T-helper 9 cell (primary cell): ENCODE results near the gene CSDE1.

Experiments used
- DNase-seq: peaks from one replicate; pipeline ENCODE4 v3.0.0-alpha.2; 2020

The CSDE1 gene

DNA sequence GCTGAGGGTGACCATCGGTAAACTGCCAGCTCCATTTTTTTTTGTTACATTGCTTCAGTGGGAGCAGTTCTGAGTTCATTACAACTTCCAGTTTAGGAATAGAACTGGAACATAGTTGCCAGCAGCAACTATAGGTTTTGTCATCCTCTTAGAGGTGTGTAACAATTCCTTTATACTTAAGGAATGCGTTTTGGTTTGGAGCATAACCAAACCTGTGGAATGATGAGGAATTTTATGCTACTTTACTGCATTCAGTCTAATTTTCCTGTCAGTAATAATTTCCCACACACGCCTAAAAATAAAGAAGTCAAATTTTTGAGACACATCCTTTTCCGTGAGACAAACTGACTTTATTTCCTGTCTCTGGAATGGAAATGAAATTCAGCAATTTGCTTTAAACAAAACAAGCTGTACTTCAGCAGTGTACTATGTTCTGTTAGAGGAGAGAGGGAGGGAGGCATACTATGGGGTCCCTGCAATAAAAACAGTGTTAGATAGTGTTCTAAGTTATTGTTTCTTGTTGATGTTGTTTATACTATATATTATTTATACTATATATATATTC, 57.7 kb downstream of the CSDE1 start:
- DNase-seq = no peak

DNA sequence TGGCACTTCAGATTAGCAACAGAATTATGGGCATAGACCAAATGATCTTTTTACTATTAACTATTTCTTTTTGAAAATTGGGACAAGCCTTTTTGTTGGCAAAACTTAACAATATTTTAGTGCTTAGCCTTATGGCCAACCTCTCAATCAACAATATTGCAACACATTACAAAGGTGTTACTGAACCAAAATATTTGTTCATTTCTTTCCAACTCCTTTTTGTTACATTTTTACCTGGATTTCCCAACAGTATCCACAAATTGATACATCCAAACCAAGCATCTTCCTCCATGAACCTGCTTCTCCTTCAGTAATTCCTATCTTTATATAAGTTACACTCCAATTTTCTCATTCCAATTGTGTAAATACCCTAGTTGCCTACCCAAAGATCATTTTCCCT, 61.0 kb downstream of the CSDE1 start:
- DNase-seq = no peak

DNA sequence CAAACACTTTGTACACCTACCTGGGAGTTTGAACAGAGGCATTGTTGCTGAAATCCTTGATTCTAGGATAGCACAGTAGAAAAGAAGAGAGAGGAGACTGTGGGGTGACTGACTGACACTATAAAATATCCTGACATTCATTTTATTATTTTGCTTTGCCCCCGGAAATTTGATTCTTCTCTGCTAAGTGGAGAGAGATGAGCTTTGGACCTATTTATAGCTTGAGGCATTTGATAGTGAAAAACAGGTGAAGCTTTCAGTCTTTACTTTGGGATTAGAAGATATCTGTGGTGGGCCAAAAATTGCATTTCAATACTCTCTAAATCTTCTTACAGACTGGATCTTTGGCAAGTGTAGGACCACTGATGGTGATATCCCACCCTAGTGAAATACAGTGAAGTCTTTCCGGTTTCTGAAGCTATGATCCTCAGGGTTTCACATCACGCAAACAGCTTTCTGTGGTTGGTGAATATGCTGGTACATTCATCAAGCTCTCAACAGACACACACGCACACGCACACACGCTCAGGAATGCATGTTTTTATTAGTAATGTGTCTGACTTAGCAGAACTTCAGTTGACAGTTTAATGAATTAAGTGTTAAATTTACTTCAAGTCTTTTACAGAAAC, 62.2 kb downstream of the CSDE1 start, which contains the start of gene AMPD1:
Gene AMPD1 (minus strand): TSS at position 117 of the 629 bp plus-strand sequence. CDS start 75 bp downstream, at position 42.
- DNase-seq = no peak

DNA sequence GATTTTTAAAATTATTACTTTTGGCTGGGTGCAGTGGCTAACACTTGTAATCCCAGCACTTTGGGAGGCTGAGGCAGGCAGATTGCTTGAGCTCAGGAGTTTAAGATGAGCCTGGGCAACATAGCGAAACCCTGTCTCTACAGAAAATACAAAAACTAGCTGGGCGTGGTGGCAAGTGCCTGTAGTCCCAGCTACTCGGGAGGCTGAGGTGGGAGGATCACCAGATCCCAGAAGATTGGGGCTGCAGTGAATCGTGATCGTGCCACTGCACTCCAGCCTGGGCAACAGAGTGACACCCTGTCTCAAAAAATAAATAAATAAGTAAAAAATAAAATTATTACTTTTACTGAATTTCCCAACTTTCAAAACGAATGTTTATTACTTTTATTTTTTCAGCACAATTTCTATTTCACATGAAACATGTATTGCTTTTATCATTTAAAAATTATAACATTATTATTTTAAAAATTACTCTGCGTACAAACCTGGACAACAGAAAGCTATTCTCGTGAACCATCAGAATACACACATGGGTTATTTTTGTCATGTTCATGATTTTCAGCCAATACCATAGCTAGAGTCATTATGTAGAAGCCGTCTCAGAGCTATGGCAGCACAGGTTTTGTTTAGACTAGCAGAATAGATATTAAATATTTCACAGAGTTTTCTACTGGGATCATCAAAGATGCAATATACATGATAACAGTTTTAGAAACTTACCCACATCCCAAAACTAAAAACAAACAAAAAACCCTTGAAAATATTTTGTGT, 63.1 kb downstream of the CSDE1 start:
- DNase-seq = no peak

DNA sequence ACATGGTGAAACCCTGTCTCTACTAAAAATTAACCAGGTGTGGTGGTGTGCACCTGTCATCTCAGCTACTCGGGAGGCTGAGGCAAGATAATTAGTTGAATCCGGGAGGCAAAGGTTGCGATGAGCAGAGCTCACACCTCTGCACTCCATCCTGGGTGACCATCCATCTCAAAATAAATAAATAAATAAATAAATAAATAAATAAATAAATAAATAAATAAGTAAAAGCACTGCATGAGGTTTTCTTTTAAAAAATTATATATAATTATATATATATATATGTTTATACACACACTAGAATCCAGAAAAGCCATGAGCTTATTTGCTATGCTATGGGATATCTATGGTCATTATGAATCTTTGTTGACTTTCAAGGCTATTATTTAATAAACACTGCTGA, 64.8 kb downstream of the CSDE1 start:
- no peak for DNase-seq

DNA sequence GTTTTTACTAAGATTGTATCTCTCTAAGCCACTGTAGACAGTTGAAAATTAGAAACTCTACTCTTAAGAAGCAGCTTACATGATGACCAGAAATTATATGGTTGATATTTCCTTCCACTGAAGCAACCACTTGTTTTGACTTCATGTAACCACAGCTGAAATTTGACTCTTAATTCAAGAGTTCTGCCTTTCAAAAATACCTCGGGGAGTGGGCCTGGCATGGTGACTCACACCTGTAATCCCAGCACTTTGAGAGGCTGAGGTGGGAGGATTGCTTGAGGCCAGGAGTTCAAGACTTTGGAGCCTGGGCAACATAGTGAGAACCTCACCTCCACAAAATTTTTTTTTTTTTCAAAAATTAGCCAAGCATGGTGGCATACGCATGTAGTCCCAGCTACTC, 66.7 kb downstream of the CSDE1 start:
- no peak for DNase-seq

DNA sequence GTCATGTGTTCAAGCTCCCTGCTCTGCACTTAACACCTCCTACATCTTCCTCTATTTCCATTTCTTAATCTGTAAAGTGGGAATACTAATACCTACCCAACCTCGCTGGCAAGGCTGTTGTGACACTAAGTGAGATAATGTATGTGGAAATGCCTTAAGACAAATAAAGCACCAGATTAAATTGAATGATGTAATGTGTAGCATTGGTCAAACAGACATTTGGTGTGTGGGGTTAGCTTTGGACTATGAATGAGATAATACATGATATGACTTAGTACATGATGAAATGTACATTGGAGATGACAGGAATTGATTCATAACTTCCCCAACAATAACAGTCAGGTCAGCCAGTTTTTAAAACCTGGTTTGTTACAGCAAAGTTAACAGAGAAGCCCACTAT, 67.6 kb downstream of the CSDE1 start:
- no peak for DNase-seq

DNA sequence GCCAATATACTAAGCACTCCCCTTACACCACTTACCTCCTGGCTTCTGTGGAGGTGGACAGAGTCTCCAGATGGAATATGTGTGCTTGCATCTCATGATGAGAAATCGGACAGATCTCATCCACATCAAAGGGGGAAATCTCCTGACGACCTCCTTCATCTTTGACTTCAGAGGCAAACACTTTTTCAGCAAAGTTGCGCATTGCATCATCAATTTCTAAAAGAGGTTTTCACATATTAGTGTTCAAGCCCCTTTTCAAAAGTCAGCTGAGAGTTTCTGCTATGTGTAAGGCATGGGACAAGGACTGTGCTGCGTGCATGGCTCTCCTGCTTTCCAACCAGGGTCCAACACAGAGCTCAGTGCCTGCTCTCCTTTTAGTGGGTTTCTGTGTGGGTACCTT, 69.3 kb downstream of the CSDE1 start:
- no peak for DNase-seq

DNA sequence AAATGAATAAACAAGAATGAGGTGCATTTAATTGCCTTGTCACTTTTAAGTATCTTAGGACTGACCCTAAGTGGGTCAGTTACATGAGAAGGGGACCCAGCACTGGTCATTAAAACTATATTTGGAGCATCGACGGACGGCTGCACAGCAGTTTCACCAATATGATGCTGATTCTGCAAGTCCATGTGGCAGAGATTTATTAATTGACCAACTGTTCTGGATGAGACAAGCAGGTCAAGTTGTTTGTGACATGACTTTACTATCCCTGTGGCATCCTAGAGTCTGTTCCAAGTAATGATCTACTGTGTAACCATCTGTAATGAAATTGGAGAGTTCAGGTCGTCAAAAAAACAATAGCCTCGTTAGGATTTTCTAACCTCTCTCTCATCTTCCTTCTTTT, 71.9 kb downstream of the CSDE1 start:
- no peak for DNase-seq

DNA sequence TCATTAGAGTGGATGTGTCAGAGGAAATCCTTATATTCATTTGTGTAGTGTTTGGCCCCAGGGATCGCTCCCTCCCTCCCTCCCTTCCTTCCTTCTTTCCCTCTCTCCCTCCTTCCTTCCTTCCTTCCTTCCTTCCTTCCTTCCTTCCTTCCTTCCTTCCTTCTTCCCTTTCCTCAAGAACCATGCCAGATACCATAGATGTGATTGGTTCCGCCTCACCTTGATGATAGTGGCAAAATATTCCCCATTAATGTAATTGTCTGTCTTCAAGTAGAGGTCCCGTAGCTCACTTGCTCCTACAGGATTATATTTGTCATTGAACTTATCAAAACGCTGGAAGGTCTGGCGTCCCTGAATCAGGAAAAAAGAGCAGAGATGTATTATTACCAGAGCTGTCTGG, 80.1 kb downstream of the CSDE1 start:
- no peak for DNase-seq

DNA sequence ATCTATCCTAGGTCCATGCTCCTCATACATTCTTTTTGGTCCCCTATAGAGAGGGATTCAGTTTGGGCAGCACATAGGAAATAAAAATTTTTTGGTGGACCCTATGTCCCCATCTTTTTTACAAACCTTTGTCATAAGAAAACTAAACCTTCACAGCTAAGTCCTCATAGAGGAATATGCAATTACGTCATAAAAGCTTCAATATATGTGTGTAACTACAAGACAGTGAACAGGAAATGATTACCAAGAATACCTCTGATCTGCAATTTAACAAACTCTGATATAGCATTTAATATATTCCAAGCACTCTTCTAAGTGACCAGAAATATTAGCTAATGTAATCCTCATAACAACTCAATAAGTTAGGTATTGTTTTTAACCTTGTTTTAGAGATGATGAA, 81.7 kb downstream of the CSDE1 start:
- no peak for DNase-seq

DNA sequence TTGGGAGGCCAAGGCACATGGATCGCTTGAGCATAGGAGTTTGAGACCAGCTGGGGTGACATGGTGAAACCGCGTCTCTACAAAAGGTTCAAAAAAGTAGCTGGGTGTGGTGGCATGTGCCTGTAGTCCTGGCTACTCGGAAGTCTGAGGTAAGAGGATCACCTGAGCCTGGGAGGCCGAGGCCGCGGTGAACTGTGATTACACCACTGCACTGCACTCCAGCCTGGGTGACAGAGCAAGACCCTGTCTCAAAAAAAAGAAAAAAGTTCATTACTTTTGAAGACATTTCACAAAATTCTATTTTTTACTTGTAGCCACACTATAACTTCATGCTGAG, 85.9 kb downstream of the CSDE1 start:
- no peak for DNase-seq

DNA sequence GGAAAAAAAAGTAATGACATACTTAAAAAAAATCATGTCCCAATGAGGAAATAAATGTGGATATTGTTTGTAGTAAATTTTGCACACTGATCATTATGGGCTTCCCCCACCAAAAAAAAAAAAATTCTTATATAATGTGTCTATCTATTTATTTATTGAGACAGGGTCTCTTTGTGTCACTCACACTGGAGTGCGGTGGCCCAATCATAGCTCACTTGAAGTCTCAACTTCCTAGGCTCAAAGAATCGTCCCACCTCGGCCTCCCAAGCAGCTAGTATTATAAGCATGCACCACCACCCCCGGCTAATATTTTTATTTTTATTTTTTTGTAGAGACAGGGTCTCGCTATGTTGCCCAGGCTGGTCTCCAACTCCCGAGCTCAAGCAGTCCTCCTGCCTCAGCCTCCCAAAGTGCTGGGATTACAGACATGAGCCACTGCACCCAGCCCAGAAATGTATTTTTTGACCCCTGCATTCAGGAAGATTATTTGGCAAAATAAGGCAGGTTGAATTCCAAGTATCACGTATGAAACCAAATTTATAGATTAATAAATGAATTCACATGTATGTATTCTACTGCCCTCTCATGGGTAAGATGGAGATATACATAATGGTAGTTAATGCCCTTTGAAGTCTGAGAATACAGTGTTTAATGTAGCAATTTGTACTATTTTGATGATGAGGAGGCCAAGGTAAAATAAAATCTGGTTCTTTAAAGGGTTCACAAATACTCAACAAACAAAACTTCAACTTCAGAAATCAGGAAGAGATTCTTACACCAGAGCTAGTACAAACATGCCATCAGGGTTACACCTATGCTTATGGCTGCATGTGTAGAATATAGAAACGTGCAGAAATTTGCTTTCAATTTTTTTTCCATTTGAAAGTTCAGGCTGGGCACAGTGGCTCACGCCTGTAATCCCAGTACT, 86.5 kb downstream of the CSDE1 start:
- DNase-seq = no peak

DNA sequence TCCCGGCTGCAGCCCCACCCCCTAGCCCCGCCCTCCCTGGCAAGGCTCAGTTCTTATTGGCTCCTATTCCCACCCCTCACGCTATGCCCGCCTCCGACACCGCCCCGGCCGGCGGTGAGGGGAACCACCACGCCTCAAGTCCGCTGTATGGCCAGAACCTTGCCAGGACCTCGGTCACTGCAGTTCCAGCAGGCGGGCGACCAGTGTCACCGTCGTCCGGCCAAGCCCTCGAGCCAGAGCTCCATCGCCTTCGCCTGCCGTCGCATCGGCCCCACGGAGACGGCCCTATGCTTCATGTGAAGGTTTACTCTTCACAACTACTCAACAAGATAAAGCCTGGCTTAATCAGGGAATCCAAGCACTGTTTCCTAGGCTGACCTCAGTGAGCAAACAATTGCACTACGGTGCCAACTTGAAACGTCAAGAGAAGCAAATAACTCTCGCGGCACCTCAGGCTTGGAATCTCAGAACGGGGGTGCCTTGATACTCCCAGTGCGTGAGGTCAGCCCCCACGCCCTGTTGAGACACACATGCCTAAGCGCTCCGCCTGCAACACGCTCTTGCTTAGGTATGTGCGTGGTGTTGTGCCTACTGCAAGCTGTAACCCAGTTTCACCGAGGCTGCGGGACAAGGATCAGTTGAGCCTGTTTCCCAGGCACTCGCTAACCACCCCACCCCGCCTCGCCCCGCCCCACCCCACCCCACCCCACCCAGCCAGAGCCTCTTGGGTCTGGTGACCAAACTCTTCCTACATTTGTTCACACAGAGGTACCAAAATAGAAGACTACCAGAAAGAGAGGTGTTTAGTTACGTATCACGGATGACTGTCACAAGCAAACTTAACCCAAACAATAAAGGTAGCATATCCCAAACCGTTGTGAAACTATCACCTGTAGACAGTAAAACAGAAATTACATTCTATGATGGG, 87.4 kb downstream of the CSDE1 start:
- DNase-seq = peak; percentile 87

DNA sequence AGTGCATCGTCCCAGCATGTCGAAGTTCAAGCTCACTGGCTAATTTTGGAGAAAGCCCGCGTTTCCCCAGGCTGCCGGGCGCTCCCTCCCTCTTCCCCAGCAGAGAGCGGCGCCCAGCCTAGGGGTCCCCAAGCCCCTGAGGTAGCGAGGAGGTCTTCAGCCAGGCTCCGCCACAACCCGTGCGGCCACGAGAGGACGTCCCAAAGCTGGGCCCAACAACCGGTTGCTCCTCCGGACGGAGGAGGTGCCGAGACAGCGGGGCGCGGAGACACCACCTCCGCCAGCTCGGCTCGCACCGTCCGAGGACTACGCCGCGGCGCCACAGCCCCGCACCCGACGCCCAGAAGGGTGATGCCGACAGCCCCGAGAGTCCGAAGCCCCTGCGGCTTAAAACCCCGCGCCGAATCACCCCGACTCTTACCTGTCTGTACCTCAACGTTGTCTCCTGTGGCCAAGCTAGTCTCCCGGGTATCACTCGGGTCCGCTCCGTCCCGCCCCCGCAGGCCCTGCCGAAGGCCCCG, 88.2 kb downstream of the CSDE1 start, which contains the start of gene DENND2C:
Gene DENND2C (minus strand): TSS at position 488 of the 521 bp plus-strand sequence. CDS start 44,065 bp downstream, outside the sequence.
- DNase-seq = no peak

DNA sequence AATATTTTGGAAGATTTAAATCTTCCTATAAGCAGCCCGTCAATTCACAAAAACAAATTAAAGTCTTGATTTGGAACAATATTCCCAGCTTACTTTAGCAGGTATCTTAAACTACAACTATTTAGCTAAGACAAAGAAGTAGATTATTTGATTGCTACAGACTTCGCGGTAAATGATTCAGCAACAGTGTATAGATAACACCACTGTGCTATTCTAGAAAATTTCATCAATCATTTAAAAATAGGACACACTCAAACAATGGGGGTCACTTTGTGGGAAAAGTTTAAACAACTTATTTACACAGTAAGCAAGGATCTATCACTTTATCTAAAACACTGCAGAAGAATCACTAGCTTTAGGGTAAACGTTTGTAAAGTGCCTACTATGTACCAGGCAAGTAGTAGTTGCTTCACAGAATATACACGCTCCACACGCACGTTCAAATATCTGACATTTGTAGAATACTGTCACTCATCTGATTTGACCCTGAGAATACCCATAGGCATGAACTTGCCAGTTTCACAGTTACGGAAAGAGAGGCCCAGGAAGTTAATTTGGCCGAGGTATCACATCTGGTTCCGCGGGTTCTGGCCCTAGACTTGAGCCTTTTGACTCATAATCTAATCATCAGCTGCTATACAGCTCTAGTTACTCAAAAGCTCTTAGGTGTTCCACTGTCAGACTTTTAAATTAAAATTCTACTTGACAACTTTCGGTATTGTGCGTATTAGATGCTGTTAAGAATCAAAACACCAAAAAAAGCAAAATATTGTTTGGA, 88.8 kb downstream of the CSDE1 start:
- DNase-seq = no peak

DNA sequence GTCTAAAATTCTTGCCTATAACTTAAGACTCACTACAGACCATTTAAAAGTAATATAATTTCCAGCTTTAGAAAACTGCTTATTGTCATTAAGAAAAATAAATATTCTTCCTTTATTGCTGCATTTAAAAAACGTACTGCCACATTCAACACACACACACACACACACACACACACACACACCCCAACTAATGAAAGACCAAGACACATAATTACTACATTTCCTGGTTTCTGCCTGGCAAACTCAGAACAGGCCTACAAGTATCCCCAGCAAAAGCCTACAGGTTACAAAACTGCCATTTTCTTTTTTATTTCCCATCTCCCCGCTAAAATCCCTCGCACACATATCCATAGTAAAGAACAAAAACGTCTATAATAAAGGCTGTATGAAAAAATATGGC, 89.4 kb downstream of the CSDE1 start:
- no peak for DNase-seq

DNA sequence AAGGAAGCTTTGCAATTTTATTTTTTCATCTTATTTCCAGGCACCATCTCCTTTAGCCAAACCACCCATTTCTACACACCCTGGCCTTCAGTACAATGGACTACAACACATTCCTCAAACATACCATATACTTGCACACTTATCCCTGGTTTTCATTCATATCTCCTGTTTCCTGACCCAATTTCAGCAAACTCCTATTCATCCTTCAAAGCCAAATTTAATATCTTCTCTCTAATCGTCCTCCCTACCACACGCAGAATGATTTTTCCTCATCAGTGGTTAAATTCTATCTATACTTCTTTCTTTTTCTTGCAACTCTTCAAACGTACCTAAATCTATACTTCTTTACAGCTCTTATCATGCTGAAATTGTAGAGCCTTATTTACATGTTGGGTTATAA, 90.8 kb downstream of the CSDE1 start:
- DNase-seq = no peak
